IPS-20b (cell line): ENCODE data around the gene NBDY.

ENCODE experiments used
- H3K27ac ChIP-seq: one replicate; pipeline ENCODE4 v1.5.1; 2013; ENCODE audit warnings: low read length
- H3K27me3 ChIP-seq: 2 replicates; pipeline ENCODE4 v1.6.1; 2013; ENCODE audit warnings: mild to moderate bottlenecking, low read length, inconsistent platforms; ENCODE audit not compliant: insufficient read depth
- H3K36me3 ChIP-seq: 2 replicates; pipeline ENCODE4 v1.6.1; 2013; ENCODE audit warnings: low read depth, mild to moderate bottlenecking, inconsistent platforms, low read length, moderate library complexity; ENCODE audit not compliant: insufficient read depth
- H3K4me1 ChIP-seq: 2 replicates; pipeline ENCODE4 v1.6.1; 2013; ENCODE audit warnings: mild to moderate bottlenecking, control low read depth, inconsistent platforms, low read length, moderate library complexity; ENCODE audit not compliant: insufficient read depth
- H3K4me3 ChIP-seq: 2 replicates; pipeline ENCODE4 v1.5.1; 2013; ENCODE audit warnings: mild to moderate bottlenecking, low read length, inconsistent platforms
- H3K9ac ChIP-seq: 2 replicates; pipeline ENCODE4 v1.6.1; 2013; ENCODE audit warnings: low read depth, mild to moderate bottlenecking, inconsistent platforms, low read length, moderate library complexity
- H3K9me3 ChIP-seq: 2 replicates; pipeline ENCODE4 v1.6.1; 2013; ENCODE audit warnings: mild to moderate bottlenecking, low read depth, low read length, inconsistent platforms; ENCODE audit not compliant: insufficient read depth

The NBDY gene

DNA sequence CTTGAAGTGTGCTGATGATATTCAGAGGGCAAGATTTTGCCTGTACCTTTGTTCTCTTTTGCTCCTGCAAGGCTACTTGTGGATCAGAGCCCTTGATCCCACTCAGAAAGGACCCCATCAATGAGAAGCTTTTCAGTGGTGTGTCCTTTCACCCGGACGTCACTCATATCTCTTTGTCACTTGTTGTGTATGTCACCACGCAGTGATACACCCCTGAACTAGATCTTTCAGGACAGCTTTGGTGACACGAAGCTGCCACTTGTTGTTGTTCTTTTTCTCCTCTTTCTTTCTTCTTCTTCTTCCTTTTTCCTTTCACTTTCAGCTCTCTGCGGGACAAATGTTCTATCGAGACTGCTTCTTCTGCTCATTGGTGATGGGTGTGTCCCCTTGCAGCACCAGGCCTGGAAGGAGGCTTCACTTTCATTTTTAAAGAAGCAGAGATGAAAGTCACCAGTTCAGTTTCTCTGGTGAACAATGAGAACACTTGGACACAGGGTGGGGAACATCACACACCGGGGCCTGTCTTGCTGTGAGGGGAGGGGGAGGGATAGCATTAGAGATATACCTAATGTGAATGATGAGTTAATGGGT is 83.6 kb downstream of the NBDY start:
- Histone ChIP-seq H3K4me1 (no peaks in the 10 kb centered on the region), H3K27me3 (no peaks in the 10 kb centered on the region), H3K9me3 (no peaks in the 10 kb centered on the region), H3K36me3 (no peaks in the 10 kb centered on the region), H3K27ac (no peak overlapping the region), H3K9ac (no peak overlapping the region), H3K4me3 (no peak overlapping the region)

DNA sequence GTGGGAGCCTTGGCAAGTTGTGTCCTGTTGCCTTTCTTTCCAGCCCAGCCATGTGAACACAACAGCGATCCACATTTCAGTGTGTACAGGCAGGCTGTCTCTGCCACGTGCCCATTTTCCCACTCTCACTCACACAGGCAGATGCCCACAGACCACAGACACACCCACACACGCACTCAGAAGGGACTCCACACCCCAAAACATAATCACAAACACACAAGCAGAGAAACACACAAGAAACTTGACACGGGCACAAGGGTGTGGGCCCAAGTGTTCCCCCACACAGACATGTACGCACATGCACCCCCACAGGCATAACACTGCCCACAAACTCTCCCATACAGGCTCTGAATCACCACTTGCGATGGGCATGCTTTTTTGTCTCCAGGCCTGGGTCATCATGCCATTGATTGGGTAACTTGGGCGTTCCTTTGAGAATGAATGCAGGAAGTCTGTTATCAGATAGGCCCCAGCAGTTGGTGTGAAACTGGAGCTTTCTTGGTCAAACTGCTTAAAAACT is 84.3 kb downstream of the NBDY start:
- Histone ChIP-seq H3K4me1 (no peaks in the 10 kb centered on the region), H3K9me3 (no peaks in the 10 kb centered on the region), H3K27me3 (no peaks in the 10 kb centered on the region), H3K4me3 (no peak overlapping the region), H3K27ac (no peak overlapping the region), H3K9ac (no peak overlapping the region), H3K36me3 (no peaks in the 10 kb centered on the region)

DNA sequence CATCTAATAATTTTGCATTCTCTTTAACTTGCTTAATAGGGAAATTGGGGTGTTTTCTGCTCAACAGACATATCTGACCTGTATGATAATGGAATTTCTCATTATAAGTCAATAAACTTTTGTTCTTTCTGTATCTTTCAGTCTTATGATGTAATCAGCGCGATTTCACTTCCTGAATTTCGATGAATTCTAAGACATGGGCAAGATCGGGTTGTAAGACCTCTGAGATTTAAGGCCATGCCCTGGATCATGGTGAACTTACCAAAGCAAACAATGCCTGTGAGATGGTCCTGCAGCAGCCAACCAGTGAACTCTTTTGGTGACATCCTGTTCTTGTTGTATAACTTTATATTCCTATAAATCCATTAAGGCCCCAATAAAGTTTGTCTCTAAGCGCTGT is 88.1 kb downstream of the NBDY start:
- Histone ChIP-seq H3K27me3 (no peaks in the 10 kb centered on the region), H3K36me3 (no peaks in the 10 kb centered on the region; the same call in 1 of the 2 replicates), H3K4me3 (no peak overlapping the region), H3K4me1 (no peaks in the 10 kb centered on the region), H3K9me3 (no peaks in the 10 kb centered on the region), H3K9ac (no peak overlapping the region), H3K27ac (no peak overlapping the region)

DNA sequence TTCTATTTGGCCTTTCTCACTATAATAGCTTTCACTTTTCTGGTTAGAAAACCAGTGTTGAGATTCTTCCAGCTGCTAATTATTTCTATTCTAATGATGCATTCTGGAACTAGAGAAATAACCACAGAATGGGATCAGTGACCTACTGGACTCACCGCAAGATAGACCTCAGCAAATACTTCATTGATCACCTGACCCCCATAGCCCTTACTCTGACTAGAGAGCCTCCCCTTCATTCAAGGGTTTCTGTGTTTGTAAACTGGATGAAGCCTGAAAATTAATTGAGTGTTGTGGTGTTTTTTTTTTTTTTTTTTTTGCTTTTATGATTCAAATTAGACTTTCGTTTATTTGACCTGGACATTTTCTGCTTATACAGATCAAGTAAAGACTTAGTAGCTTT is 97.0 kb downstream of the NBDY start:
- Histone ChIP-seq H3K9ac (no peak overlapping the region), H3K27ac (no peak overlapping the region), H3K4me1 (no peaks in the 10 kb centered on the region), H3K4me3 (no peak overlapping the region), H3K27me3 (no peaks in the 10 kb centered on the region), H3K9me3 (no peaks in the 10 kb centered on the region), H3K36me3 (no peaks in the 10 kb centered on the region)

DNA sequence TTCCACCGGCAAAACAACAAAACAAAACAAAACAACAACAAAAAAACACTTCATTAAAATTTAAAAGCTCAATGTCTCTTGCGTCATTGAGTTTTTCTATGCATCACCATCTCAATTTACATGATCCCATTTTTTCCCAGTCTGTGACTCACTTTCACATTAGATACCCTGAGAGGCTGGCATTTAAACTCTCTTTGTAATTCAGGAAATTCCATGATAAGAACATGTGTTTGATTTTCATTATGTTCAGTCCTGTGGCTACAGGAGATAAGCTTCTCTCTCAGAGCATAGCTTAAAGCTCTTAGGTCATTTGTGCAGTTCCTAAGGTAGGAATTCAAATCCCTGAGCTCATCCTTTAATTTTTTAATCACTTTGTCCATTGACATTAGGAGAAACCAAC is 104.6 kb downstream of the NBDY start:
- Histone ChIP-seq H3K36me3 (no peaks in the 10 kb centered on the region), H3K9me3 (no peaks in the 10 kb centered on the region), H3K4me1 (no peaks in the 10 kb centered on the region; the same call in 1 of the 2 replicates), H3K27me3 (no peaks in the 10 kb centered on the region), H3K4me3 (no peak overlapping the region), H3K27ac (no peak overlapping the region), H3K9ac (no peak overlapping the region)

DNA sequence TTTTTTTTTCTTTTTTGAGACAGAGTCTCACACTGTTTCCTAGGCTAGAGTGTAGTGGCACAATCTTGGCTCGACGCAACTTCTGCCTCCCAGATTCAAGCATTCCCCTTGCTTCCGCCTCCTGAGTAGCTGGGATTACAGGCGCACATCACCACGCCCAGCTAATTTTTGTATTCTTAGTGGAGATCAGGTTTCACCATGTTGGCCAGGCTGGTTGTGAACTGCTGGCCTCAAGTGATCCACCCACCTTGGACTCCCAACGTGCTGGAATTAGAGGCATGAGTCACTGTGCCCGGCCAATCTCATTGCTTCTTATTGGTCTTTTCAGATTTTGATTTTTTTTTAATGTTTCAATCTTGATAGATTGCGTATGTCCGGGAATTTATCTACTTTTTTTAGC is 124.4 kb downstream of the NBDY start:
- no peaks in the 10 kb centered on the region; the same call in 1 of the 2 replicates for H3K9me3 ChIP-seq
- no peak overlapping the region for H3K4me3 ChIP-seq
- no peaks in the 10 kb centered on the region for H3K36me3 ChIP-seq
- H3K27me3 ChIP-seq: no peaks in the 10 kb centered on the region
- no peak overlapping the region for H3K27ac ChIP-seq
- no peaks in the 10 kb centered on the region for H3K4me1 ChIP-seq
- no peak overlapping the region for H3K9ac ChIP-seq

DNA sequence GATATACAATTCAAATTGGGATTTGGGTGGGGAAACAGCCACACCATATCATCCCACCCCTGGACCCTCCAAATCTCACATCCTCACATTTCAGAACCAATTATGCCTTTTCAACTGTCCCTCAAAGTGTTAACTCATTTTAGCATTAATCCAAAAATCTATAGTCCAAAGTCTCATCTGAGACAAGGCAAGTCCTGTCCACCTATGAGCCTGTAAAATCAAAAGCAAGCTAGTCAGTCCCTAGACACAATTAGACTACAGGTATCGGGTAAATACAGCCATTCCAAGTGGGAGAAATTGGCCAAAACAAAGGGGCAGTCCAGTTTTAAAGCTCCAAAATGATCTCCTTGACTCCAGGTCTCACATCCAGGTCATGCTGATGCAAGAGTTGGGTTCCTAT is 128.0 kb downstream of the NBDY start:
- H3K4me1 ChIP-seq: no peaks in the 10 kb centered on the region
- H3K27me3 ChIP-seq: no peaks in the 10 kb centered on the region
- no peaks in the 10 kb centered on the region; the same call in 1 of the 2 replicates for H3K9me3 ChIP-seq
- no peak overlapping the region for H3K27ac ChIP-seq
- no peak overlapping the region for H3K4me3 ChIP-seq
- H3K9ac ChIP-seq: no peak overlapping the region
- no peaks in the 10 kb centered on the region for H3K36me3 ChIP-seq

DNA sequence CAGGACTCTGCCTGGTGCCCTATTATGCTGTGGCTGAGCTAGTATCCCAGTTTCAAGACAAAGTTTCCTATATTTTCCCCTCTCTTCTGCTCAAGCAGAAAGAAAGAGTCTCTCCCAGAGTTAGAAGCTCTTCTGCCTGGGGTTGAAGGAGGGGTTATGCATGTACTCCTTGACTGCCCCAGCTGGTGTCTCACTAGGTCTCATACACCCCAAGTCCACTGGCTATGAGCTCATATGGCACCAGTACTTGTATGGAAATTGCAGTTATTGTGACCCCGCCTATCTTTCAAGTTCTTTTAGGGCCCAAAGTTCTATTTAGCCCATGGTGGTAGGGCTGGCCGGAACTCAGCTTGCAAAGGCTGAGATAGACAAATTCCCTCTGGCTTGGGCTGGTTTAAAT is 131.8 kb downstream of the NBDY start:
- no peaks in the 10 kb centered on the region for H3K27me3 ChIP-seq
- H3K36me3 ChIP-seq: no peaks in the 10 kb centered on the region
- no peak overlapping the region for H3K27ac ChIP-seq
- H3K4me3 ChIP-seq: no peak overlapping the region
- no peaks in the 10 kb centered on the region for H3K4me1 ChIP-seq
- no peak overlapping the region for H3K9ac ChIP-seq
- no peaks in the 10 kb centered on the region; the same call in 1 of the 2 replicates for H3K9me3 ChIP-seq
